Calu3 (cell line): ENCODE data around the gene ARRB1. TPM values are rescaled to one million over a fixed set of nuclear protein-coding genes. Genes with fewer than 3 reads are reported as not detected.

ENCODE experiments used
- BruUV-seq: library from RNA; stranded (reverse); fragments of 400-500 nt; replicated peaks from 2 replicates; lab custom pipeline; 2021; lab: Mats Ljungman, UMichigan
- CTCF ChIA-PET: fragments of 300-600 bp; sonication (Branson Sonifier 250); formaldehyde crosslinking; loops from one replicate; lab custom pipeline; 2022; ENCODE audit warnings: antibody characterized with exemption; lab: Charles Lee
- DNase-seq: peaks from one replicate; pipeline ENCODE4 v3.0.0; 2022
- H3K27ac Mint-ChIP-seq: one replicate; pipeline ENCODE4 v1.8.0; 2022; ENCODE audit warnings: mixed read lengths; ENCODE audit not compliant: unreplicated experiment
- H3K27me3 Mint-ChIP-seq: one replicate; pipeline ENCODE4 v1.8.0; 2022; ENCODE audit warnings: mixed read lengths; ENCODE audit not compliant: unreplicated experiment
- H3K36me3 Mint-ChIP-seq: one replicate; pipeline ENCODE4 v1.8.0; 2022; ENCODE audit warnings: mild to moderate bottlenecking, moderate library complexity, mixed read lengths; ENCODE audit not compliant: insufficient read depth, unreplicated experiment
- H3K4me1 Mint-ChIP-seq: one replicate; pipeline ENCODE4 v1.8.0; 2022; ENCODE audit warnings: mild to moderate bottlenecking, low read depth, mixed read lengths; ENCODE audit not compliant: unreplicated experiment
- H3K4me3 Mint-ChIP-seq: one replicate; pipeline ENCODE4 v1.8.0; 2022; ENCODE audit warnings: mild to moderate bottlenecking, low read depth, moderate library complexity, mixed read lengths; ENCODE audit not compliant: unreplicated experiment
- H3K9me3 Mint-ChIP-seq: one replicate; pipeline ENCODE4 v1.8.0; 2022; ENCODE audit warnings: low read depth, mixed read lengths; ENCODE audit not compliant: unreplicated experiment
- intact Hi-C: fragments of 100-400 bp; cut with micrococcal nuclease; formaldehyde crosslinking; loops from one replicate; pipeline ENCODE4 v1.10.0; 2022; ENCODE audit not compliant: unreplicated experiment
- total RNA-seq: library from RNA; stranded (reverse); gene quantifications from 2 replicates; pipeline ENCODE4 v1.2.3, GENCODE V29; 2022
- TF ChIP-seq, protein P1 (sequence below): fragments of 200-600 bp; IDR thresholded peaks from one replicate; pipeline ENCODE4 v1.8.0; 2022; ENCODE audit warnings: antibody characterized with exemption; ENCODE audit not compliant: unreplicated experiment

Gene ARRB1
- total RNA-seq, 1 experiment from 2014 or later = 8.7 TPM

- CTCF ChIA-PET = no interaction called here
- no peak overlapping the region for H3K4me3 Mint-ChIP-seq
- H3K27me3 Mint-ChIP-seq = no peaks in the 10 kb centered on the region
- H3K9me3 Mint-ChIP-seq = no peaks in the 10 kb centered on the region
- H3K36me3 Mint-ChIP-seq = peaks cover 3% of the 10 kb centered on the region
- BruUV-seq = no TSS peak
- no peaks in the 10 kb centered on the region for H3K4me1 Mint-ChIP-seq
- no peak overlapping the region for H3K27ac Mint-ChIP-seq
- no peak for DNase-seq
- intact Hi-C loops = no loop called here
- TF ChIP-seq, protein P1, sequence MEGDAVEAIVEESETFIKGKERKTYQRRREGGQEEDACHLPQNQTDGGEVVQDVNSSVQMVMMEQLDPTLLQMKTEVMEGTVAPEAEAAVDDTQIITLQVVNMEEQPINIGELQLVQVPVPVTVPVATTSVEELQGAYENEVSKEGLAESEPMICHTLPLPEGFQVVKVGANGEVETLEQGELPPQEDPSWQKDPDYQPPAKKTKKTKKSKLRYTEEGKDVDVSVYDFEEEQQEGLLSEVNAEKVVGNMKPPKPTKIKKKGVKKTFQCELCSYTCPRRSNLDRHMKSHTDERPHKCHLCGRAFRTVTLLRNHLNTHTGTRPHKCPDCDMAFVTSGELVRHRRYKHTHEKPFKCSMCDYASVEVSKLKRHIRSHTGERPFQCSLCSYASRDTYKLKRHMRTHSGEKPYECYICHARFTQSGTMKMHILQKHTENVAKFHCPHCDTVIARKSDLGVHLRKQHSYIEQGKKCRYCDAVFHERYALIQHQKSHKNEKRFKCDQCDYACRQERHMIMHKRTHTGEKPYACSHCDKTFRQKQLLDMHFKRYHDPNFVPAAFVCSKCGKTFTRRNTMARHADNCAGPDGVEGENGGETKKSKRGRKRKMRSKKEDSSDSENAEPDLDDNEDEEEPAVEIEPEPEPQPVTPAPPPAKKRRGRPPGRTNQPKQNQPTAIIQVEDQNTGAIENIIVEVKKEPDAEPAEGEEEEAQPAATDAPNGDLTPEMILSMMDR = no peak
Observed at GRCh38 chr11:75289919-75290318, 61.5 kb downstream of the ARRB1 start.

GRCh38 chr11:75289511-75289760 is 62.0 kb downstream of the ARRB1 start:
- DNase-seq = no peak
- intact Hi-C loops = no loop called here
- CTCF ChIA-PET = no interaction called here
- TF ChIP-seq, protein P1 = no peak
- Mint-ChIP-seq H3K9me3 (no peaks in the 10 kb centered on the region), H3K4me1 (no peaks in the 10 kb centered on the region), H3K27ac (no peak overlapping the region), H3K27me3 (no peaks in the 10 kb centered on the region), H3K36me3 (peaks cover 3% of the 10 kb centered on the region), H3K4me3 (no peak overlapping the region)
- BruUV-seq = no TSS peak

GRCh38 chr11:75287579-75287978 is 63.9 kb downstream of the ARRB1 start:
- Mint-ChIP-seq H3K27ac (no peak overlapping the region), H3K4me3 (no peak overlapping the region), H3K9me3 (no peaks in the 10 kb centered on the region), H3K4me1 (no peaks in the 10 kb centered on the region), H3K27me3 (no peaks in the 10 kb centered on the region), H3K36me3 (peaks cover 3% of the 10 kb centered on the region)
- TF ChIP-seq, protein P1 = no peak
- DNase-seq = no peak
- intact Hi-C loops = no loop called here
- no TSS peak for BruUV-seq
- CTCF ChIA-PET = no interaction called here

DNA sequence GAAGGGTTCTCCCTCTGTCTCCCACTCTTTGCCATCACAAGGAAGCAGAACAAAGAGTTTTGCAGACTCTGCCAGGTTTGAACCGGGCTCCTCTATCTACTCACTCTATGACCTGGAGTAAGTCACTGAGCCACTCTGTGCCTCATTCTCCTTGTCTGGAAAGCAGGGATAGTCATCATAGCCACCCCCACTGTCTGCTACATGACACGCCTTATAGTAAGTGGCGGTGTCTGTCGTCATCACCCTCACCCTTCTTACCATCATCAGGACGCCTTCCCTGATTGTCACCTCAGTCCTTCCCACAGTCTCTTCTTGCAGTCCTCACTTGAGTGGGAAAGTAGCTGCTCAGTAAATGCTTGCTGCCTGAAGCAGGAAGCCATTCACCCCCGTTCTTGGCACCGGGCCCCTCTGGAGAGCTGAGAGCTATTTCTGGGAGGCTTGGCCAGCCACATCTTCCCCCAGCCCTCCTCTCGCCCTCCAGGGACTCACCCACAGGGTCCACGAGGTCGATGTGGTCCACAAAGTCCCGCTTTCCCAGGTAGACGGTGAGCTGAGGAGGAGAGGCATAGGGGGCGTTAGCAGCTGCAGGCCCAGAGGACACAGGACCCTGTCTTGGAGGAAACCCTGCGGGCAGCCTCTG is 64.5 kb downstream of the ARRB1 start:
- Mint-ChIP-seq H3K4me3 (no peak overlapping the region), H3K9me3 (no peaks in the 10 kb centered on the region), H3K36me3 (peaks cover 3% of the 10 kb centered on the region), H3K4me1 (no peaks in the 10 kb centered on the region), H3K27ac (no peak overlapping the region), H3K27me3 (no peaks in the 10 kb centered on the region)
- TF ChIP-seq, protein P1 = no peak
- no peak for DNase-seq
- BruUV-seq = no TSS peak
- CTCF ChIA-PET = no interaction called here
- intact Hi-C loops = no loop called here
